Mesenchymal stem cell (in vitro differentiated cells and primary cell): ENCODE data around the gene STIM1.

Source experiments
- DNase-seq: peaks from one replicate; pipeline ENCODE4 v3.0.0-alpha.2; 2013
- H2AFZ ChIP-seq: one replicate; pipeline ENCODE4 v1.6.1; 2013; ENCODE audit warnings: low read depth, mild to moderate bottlenecking, control low read depth, inconsistent platforms, low read length, moderate library complexity
- H2AK5ac ChIP-seq: 2 replicates; pipeline ENCODE4 v1.6.1; 2013; ENCODE audit warnings: low read length, moderate library complexity, mild to moderate bottlenecking, inconsistent platforms; ENCODE audit not compliant: severe bottlenecking
- H2BK120ac ChIP-seq: one replicate; pipeline ENCODE4 v1.6.1; 2013; ENCODE audit warnings: low read depth, mild to moderate bottlenecking, inconsistent platforms, low read length, moderate library complexity
- H2BK12ac ChIP-seq, 2 experiments: one replicate each; pipeline ENCODE4 v1.6.1; 2013; ENCODE audit warnings: inconsistent platforms in 2 of 2, low read length in 2 of 2, mild to moderate bottlenecking in 2 of 2, moderate library complexity in 2 of 2, control low read depth in 1 of 2
- H2BK15ac ChIP-seq: one replicate; pipeline ENCODE4 v1.6.1; 2013; ENCODE audit warnings: mild to moderate bottlenecking, low read depth, inconsistent platforms; ENCODE audit not compliant: poor library complexity, severe bottlenecking
- H2BK5ac ChIP-seq: 2 replicates; pipeline ENCODE4 v1.6.1; 2013; ENCODE audit warnings: low read depth, mild to moderate bottlenecking, low read length, control low read depth, inconsistent platforms; ENCODE audit not compliant: poor library complexity, severe bottlenecking
- H3K14ac ChIP-seq, 2 experiments: one replicate each; pipeline ENCODE4 v1.6.1; 2013; ENCODE audit warnings: inconsistent platforms in 2 of 2, low read length in 2 of 2, control low read depth in 1 of 2, mild to moderate bottlenecking in 1 of 2, moderate library complexity in 1 of 2
- H3K18ac ChIP-seq, 2 experiments: one replicate each; pipeline ENCODE4 v1.6.1; 2013; ENCODE audit warnings: inconsistent platforms in 2 of 2, low read length in 2 of 2, control low read depth in 1 of 2, low read depth in 1 of 2, mild to moderate bottlenecking in 1 of 2
- H3K23ac ChIP-seq, 2 experiments: one replicate each; pipeline ENCODE4 v1.6.1; 2013; ENCODE audit warnings: inconsistent platforms in 2 of 2, low read length in 2 of 2, mild to moderate bottlenecking in 2 of 2, moderate library complexity in 2 of 2, control low read depth in 1 of 2
- H3K27ac ChIP-seq: 2 replicates; pipeline ENCODE4 v1.5.1; 2013; ENCODE audit warnings: mild to moderate bottlenecking, moderate library complexity, low read length, control low read depth, inconsistent platforms; ENCODE audit not compliant: poor library complexity, severe bottlenecking
- H3K27me3 ChIP-seq, 2 experiments: 2 replicates each; pipeline versions ENCODE4 v1.6.1 to v1.7.0; 2013; ENCODE audit warnings: low read length in 2 of 2, mild to moderate bottlenecking in 2 of 2, moderate library complexity in 2 of 2, control low read depth in 1 of 2, inconsistent platforms in 1 of 2; ENCODE audit not compliant: control insufficient read depth in 1 of 2, insufficient read depth in 1 of 2
- H3K36me3 ChIP-seq, 2 experiments: 2 replicates each; pipeline versions ENCODE4 v1.6.1 to v1.7.0; 2013; ENCODE audit warnings: low read length in 2 of 2, control low read depth in 1 of 2, inconsistent platforms in 1 of 2, low read depth in 1 of 2, mild to moderate bottlenecking in 1 of 2; ENCODE audit not compliant: insufficient read depth in 2 of 2, control insufficient read depth in 1 of 2
- H3K4ac ChIP-seq, 2 experiments: one replicate each; pipeline ENCODE4 v1.6.1; 2013; ENCODE audit warnings: inconsistent platforms in 2 of 2, low read length in 2 of 2, mild to moderate bottlenecking in 2 of 2, moderate library complexity in 2 of 2, control low read depth in 1 of 2, low read depth in 1 of 2
- H3K4me1 ChIP-seq: 2 replicates; pipeline ENCODE4 v1.6.1; 2013; ENCODE audit warnings: low read depth, low read length, control low read depth; ENCODE audit not compliant: control insufficient read depth, insufficient read depth
- H3K4me2 ChIP-seq: 2 replicates; pipeline ENCODE4 v1.6.1; 2013; ENCODE audit warnings: low read length, mild to moderate bottlenecking, inconsistent platforms; ENCODE audit not compliant: poor library complexity, severe bottlenecking
- H3K4me3 ChIP-seq, 2 experiments: 2 replicates each; pipeline versions ENCODE4 v1.5.1 to v1.7.0; 2013; ENCODE audit warnings: low read length in 2 of 2, mild to moderate bottlenecking in 2 of 2, control low read depth in 1 of 2, low read depth in 1 of 2; ENCODE audit not compliant: insufficient read depth in 1 of 2
- H3K79me1 ChIP-seq: replicated peaks from 2 replicates; pipeline ENCODE4 v1.6.1; 2013; ENCODE audit warnings: mild to moderate bottlenecking, control low read depth, low read length, inconsistent platforms; ENCODE audit not compliant: poor library complexity, severe bottlenecking
- H3K9ac ChIP-seq: 2 replicates; pipeline ENCODE4 v1.7.0; 2013; ENCODE audit warnings: mild to moderate bottlenecking, low read length, moderate library complexity
- H3K9me3 ChIP-seq: 2 replicates; pipeline ENCODE4 v1.7.0; 2013; ENCODE audit warnings: mild to moderate bottlenecking, low read length; ENCODE audit not compliant: control insufficient read depth
- H4K8ac ChIP-seq: one replicate; pipeline ENCODE4 v1.6.1; 2013; ENCODE audit warnings: inconsistent platforms, mild to moderate bottlenecking, low read length, moderate library complexity
- H4K91ac ChIP-seq: one replicate; pipeline ENCODE4 v1.6.1; 2013; ENCODE audit warnings: mild to moderate bottlenecking, low read length, inconsistent platforms
- WGBS: methylation state at CpG from one replicate; pipeline ENCODE4 v1.1.7; 2013; ENCODE audit warnings: mixed read lengths; 5-methylcytosine and 5-hydroxymethylcytosine counted together

The STIM1 gene

GRCh38 chr11:3954448-3955298 lies 99.2 kb downstream of the STIM1 start:
- whole genome bisulfite sequencing = 65% methylated on average over 3 of the region's 3 CpGs
- Histone ChIP-seq H3K18ac (no peak overlapping the region), H3K9ac (no peak overlapping the region), H3K23ac (no peak overlapping the region), H2BK15ac (no peak overlapping the region), H2AK5ac (no peak overlapping the region), H3K36me3 (no peaks in the 10 kb centered on the region), H4K91ac (no peak overlapping the region), H3K27me3 (no peaks in the 10 kb centered on the region), H2BK120ac (no peak overlapping the region), H3K4me3 (no peak overlapping the region), H2BK5ac (no peak overlapping the region), H4K8ac (no peak overlapping the region), H2AFZ (no peak overlapping the region), H3K4me1 (peaks cover 13% of the 10 kb centered on the region), H2BK12ac (no peak overlapping the region), H3K9me3 (no peaks in the 10 kb centered on the region), H3K4ac (no peak overlapping the region), H3K79me1 (peaks cover 13% of the 10 kb centered on the region), H3K14ac (no peak overlapping the region), H3K27ac (no peak overlapping the region), H3K4me2 (no peak overlapping the region)
- peak; percentile 39 for DNase-seq

GRCh38 chr11:3955299-3955665 lies 99.8 kb downstream of the STIM1 start:
- Histone ChIP-seq H2AK5ac (no peak overlapping the region), H3K27ac (no peak overlapping the region), H3K14ac (no peak overlapping the region), H3K4ac (no peak overlapping the region), H3K36me3 (no peaks in the 10 kb centered on the region), H4K8ac (no peak overlapping the region), H2BK120ac (no peak overlapping the region), H2AFZ (no peak overlapping the region), H2BK12ac (no peak overlapping the region), H3K27me3 (no peaks in the 10 kb centered on the region), H3K23ac (no peak overlapping the region), H2BK5ac (no peak overlapping the region), H3K18ac (no peak overlapping the region), H3K9me3 (no peaks in the 10 kb centered on the region), H3K9ac (no peak overlapping the region), H3K79me1 (peaks cover 13% of the 10 kb centered on the region), H2BK15ac (no peak overlapping the region), H4K91ac (no peak overlapping the region), H3K4me1 (peaks cover 13% of the 10 kb centered on the region), H3K4me3 (no peak overlapping the region), H3K4me2 (no peak overlapping the region)
- WGBS = 91% methylated on average over 1 of the region's 1 CpG
- DNase-seq = no peak

GRCh38 chr11:3956038-3956437 lies 100.6 kb downstream of the STIM1 start:
- Histone ChIP-seq H3K4me3 (no peak overlapping the region), H3K14ac (no peak overlapping the region), H3K27ac (no peak overlapping the region), H3K23ac (no peak overlapping the region), H3K27me3 (no peaks in the 10 kb centered on the region), H3K18ac (no peak overlapping the region), H2BK120ac (no peak overlapping the region), H2AK5ac (no peak overlapping the region), H3K9me3 (no peaks in the 10 kb centered on the region), H2BK5ac (no peak overlapping the region), H3K4me1 (peaks cover 12% of the 10 kb centered on the region), H4K8ac (no peak overlapping the region), H3K79me1 (peaks cover 15% of the 10 kb centered on the region), H2BK12ac (no peak overlapping the region), H4K91ac (no peak overlapping the region), H3K4me2 (no peak overlapping the region), H2AFZ (no peak overlapping the region), H3K9ac (no peak overlapping the region), H2BK15ac (no peak overlapping the region), H3K4ac (no peak overlapping the region), H3K36me3 (no peaks in the 10 kb centered on the region)
- WGBS = 95% methylated on average over 2 of the region's 2 CpGs
- no peak for DNase-seq

DNA sequence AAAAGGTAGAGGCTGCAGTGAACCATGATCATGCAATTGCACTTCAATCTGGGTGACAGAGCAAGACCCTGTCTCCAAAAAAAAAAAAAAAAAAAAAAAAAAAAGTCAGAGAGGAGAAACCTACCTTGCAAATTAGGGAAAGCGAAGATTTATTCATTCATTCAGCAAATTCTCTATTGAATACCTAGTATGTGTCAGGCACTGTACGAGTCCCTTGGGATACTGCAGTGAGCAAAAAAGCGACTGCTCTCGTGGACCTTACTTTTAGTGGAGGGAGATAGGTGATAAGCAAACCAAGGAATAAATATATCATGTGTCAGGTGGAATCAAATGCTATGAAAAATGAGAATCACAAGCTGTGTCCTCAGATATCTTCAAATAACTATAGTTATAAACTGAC lies 101.3 kb downstream of the STIM1 start:
- Histone ChIP-seq H3K23ac (no peak overlapping the region), H2AFZ (no peak overlapping the region), H4K91ac (no peak overlapping the region), H3K9me3 (no peaks in the 10 kb centered on the region), H3K14ac (no peak overlapping the region), H3K27me3 (no peaks in the 10 kb centered on the region), H3K9ac (no peak overlapping the region), H3K4ac (no peak overlapping the region), H3K4me3 (no peak overlapping the region), H3K4me1 (peaks cover 12% of the 10 kb centered on the region), H3K18ac (no peak overlapping the region), H3K36me3 (no peaks in the 10 kb centered on the region), H3K4me2 (no peak overlapping the region), H2BK5ac (no peak overlapping the region), H3K79me1 (peaks cover 16% of the 10 kb centered on the region), H2BK120ac (no peak overlapping the region), H3K27ac (no peak overlapping the region), H2BK15ac (no peak overlapping the region), H2AK5ac (no peak overlapping the region), H2BK12ac (no peak overlapping the region), H4K8ac (no peak overlapping the region)
- no peak for DNase-seq
- 100% methylated on average over 3 of the region's 4 CpGs for WGBS
